Left ventricle myocardium superior (tissue), 1 donor: Measurements from ENCODE around the gene LIF. TPM values are rescaled to one million over a fixed set of nuclear protein-coding genes. Genes with fewer than 3 reads are reported as not detected.

Experiments used
- ATAC-seq: fragments of 200-7000 bp; cut with Tn5 transposase; one replicate; pipeline ENCODE4 v1.9.1; 2020; ENCODE audit warnings: mild to moderate bottlenecking, moderate library complexity
- DNase-seq: peaks from one replicate; pipeline ENCODE4 v3.0.0-alpha.2; 2020
- intact Hi-C: fragments of 100-400 bp; cut with micrococcal nuclease; formaldehyde crosslinking; loops from one replicate; pipeline ENCODE4 v1.11.0; 2022
- long read RNA-seq: library from polyadenylated mRNA; unstranded; transcript quantifications from one replicate; pipeline ENCODE4 v2.0.0, GENCODE V29; 2021
- total RNA-seq: library from RNA; stranded (reverse); fragmentation: NEBNext Ultra II Directional; extraction: Animal tissue kit (Norgen Biotek cat#: 25700); gene quantifications from one replicate; pipeline ENCODE4 v1.2.1, GENCODE V29; 2021
- donor health status: DM: no; HTN: yes; CAD: no; lungs with severe emphysema.

LIF gene
- total RNA-seq, result 0.64 TPM
- long read RNA-seq, result 0 reads

DNA sequence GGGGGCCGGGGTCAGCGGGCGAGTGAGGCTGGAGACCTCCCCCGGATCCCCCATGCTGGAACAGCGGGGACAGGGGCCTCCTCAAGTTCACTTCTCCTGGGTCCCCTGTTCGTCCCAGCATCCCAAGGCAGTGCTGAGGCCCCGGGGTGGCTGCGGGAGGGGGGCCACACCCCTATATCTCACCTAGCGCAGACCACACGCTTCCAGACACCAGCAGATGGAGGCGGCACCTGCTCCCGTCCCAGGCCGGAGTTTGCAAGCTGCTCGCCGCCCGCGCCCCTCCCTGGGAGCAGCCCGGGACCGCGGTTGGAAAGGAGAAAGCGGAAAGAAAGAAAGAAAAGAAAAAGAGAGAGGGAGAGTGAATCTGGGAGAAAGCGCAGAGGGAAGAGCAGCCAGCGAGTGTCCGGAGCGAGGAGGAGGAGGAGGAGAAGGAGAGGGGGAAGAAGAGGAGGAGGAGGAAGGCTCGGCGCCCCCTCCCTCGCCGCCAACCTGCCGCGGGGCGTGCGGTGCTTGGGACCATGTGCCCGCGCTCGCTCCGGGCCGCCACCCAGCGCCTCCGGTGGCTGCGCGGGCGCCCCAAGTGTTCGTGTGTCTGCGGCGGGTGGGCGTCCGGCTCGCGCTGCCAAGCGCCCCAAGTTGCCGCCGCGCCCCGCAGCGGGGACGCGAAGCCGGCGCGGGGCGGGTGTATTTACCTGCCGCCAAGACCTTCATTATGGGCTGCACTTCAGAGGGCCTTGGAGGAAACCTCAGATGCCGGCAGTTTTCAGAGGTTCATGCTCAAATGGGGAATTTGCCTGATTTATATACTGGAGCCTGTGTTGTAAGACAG is at the start of gene LIF:
Gene LIF, minus strand, starts transcription at position 775 of the 829 bp plus-strand sequence. Its CDS starts 64 bp downstream, at position 711.
- intact Hi-C loops, result no loop called here
- DNase-seq (no peak), ATAC-seq (peak; percentile 23)

DNA sequence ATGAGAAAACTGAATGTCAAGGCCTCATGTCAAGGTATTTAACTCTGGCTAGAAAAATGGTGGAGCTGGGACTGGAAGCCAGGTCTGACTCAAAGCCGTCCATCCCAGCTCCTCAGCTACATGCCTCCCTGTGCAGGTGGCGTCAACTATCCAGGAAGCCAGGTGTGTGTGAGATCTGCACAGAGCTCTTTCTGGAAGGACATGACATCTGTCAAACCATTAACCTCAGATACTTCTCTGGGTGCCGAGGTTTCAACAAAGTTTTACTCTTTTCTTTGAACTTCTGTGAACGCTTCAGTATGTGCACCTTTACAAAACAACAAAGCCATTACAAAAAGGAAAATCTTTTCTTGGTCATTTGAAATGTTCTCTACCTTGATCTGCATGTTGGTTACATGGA is 49.8 kb upstream of the LIF start:
- intact Hi-C loops, result loop anchor here (10.0 kb wide), 1 partner anchor 48 kb away; no protein-coding TSS in a partner anchor
- ATAC-seq (no peak), DNase-seq (no peak)

DNA sequence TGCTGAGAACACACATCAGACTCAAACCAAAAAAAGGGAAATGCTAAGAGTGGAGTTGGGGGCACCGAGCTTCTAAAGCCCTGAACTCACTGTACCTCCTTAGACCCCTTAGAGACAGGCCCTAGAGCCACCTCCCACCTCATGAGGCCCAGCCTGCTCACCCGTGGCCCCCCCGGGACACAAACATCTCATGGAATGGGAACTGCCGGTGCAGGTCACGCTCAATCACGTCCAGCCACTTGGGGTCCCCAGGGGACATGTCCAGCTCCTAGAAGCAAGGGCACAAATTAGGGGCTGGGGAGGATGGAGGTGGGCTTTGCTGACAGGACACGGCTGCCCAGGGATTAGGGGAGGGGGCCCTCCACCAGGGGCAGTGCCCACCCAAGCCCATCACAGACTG is 49.0 kb upstream of the LIF start:
- no peak for ATAC-seq
- intact Hi-C loops, result loop anchor here (10.0 kb wide), 1 partner anchor 49 kb away; no protein-coding TSS in a partner anchor
- DNase-seq, result no peak

DNA sequence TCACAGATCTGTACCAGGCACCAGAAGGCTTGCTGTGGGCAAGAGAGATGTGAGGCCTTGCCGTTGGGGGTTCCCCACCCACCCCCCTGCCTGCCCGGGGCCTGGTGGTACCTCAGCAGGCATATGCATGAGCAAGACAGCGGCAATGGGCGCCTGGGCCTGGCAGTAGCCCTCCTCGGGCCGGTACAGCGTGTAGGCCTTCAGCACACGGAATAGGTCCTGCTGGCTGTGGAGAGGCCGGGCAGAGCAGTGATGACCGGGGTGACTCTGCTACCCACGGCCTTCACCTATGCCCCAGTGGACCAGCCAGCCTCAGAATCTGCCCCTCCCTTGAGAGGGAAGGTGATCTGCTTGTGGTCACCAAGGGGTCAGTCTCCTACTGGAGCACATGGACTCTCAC is 48.3 kb upstream of the LIF start:
- no peak for DNase-seq
- intact Hi-C loops, result loop anchor here (10.0 kb wide), 1 partner anchor 50 kb away; no protein-coding TSS in a partner anchor
- ATAC-seq, result no peak

- no peak for ATAC-seq
- no peak for DNase-seq
- intact Hi-C loops, result loop anchor here (10.0 kb wide), 1 partner anchor 51 kb away; no protein-coding TSS in a partner anchor
Observed at GRCh38 chr22:30294066-30294465, 47.5 kb upstream of the LIF start.

GRCh38 chr22:30293026-30293425 is 46.5 kb upstream of the LIF start:
- no peak for DNase-seq
- intact Hi-C loops, result loop anchor here (10.0 kb wide), 1 partner anchor 52 kb away; no protein-coding TSS in a partner anchor

DNA sequence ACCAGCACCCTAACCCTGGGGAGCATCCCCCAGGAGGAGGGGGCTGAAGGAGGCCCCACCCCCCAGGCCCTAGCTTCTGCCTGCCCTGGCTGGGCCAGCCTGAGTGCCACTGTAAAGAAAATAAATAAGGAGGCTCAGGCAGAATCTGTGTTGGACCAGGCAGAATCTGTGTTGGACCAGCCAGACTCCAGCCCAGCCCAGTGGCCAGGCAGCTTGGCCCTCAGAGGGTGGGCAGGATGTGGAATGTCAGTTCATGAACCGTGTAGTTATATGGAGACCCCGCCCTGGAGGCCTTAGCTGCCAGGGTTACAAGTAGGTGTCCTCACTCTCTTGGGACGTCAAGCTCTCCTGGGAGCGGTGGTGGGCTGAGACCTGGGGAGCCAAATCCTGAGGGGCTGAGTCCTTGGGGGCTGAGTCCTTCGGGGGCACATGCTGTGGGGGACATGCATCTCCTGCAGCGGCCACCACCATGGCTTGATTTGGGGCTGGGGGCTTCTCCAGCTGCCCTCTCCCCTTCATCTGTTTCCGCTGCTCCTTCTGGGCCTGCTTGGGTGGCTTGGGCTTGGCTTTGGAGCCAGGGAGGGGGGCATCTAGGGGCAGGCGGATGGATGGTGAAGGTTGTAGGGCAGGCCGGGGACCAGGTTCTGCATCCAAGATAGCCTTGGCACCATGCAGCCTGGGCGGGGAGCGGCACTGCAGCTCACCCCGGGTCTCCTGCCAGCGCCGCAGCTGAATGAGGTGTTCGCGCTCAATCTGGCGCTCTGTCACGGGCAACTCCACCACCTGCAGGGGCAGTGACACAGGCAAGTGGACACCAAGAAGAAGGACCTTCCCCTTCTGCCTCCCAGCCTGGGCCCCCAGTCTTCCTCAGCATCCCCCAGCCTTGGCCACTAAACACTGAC is 45.8 kb upstream of the LIF start:
- DNase-seq (no peak), ATAC-seq (no peak)

More at GRCh38 chr22:30293026-30293425, 46.5 kb upstream of the LIF start:
- no peak for ATAC-seq

GRCh38 chr22:30291058-30291892 is 44.7 kb upstream of the LIF start:
- DNase-seq (peak; percentile 86), ATAC-seq (peak; percentile 44)
- intact Hi-C loops, result loop anchor here (10.0 kb wide), 1 partner anchor 54 kb away; no protein-coding TSS in a partner anchor

More for the DNA sequence above, 45.8 kb upstream of the LIF start:
- intact Hi-C loops, result loop anchor here (10.0 kb wide), 1 partner anchor 52 kb away; no protein-coding TSS in a partner anchor

DNA sequence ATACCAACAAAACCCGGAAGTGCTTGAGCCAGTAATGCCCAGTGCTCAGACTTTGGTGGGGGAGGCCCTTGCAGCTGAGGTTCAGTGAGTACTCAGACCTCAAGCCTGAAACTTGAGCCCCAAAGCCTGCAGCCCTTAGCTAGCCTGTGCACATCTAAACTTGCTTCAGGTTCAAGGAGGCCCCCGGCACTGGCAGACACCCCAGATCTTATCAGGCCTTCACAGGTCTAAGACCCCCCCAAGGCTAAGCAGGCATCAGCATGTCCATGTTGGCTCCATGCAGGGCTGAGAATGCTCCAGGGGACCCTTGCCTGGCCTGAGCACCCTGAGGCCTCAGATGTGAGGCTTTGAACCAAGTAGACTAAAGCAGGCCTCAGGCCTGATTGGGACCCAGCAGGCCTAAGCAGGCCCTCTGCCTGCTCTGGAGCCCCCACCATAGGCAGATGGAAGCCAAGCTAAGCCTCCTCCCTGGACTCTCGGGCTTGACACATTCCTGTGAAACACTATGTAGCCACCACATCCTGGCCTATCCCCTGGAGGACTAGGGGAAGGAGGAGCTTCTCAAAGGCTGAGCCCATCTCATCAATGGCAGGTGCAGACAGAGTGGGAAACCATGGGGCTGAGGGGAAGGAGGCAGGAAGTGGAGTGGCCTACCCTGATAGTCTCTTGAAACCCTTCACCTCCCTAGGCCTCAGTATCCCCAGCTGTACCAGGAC is 43.9 kb upstream of the LIF start:
- peak; percentile 8 for ATAC-seq

GRCh38 chr22:30289980-30290313 is 43.4 kb upstream of the LIF start:
- DNase-seq (no peak), ATAC-seq (peak; percentile 4)
- intact Hi-C loops, result loop anchor here (5.0 to 10.0 kb wide), 2 partner anchors 55 to 97 kb away; partner anchors contain the start of gene RNF215

More for the DNA sequence above, 43.9 kb upstream of the LIF start:
- intact Hi-C loops, result loop anchor here (10.0 kb wide), 1 partner anchor 54 kb away; no protein-coding TSS in a partner anchor
- peak; percentile 44 for DNase-seq

DNA sequence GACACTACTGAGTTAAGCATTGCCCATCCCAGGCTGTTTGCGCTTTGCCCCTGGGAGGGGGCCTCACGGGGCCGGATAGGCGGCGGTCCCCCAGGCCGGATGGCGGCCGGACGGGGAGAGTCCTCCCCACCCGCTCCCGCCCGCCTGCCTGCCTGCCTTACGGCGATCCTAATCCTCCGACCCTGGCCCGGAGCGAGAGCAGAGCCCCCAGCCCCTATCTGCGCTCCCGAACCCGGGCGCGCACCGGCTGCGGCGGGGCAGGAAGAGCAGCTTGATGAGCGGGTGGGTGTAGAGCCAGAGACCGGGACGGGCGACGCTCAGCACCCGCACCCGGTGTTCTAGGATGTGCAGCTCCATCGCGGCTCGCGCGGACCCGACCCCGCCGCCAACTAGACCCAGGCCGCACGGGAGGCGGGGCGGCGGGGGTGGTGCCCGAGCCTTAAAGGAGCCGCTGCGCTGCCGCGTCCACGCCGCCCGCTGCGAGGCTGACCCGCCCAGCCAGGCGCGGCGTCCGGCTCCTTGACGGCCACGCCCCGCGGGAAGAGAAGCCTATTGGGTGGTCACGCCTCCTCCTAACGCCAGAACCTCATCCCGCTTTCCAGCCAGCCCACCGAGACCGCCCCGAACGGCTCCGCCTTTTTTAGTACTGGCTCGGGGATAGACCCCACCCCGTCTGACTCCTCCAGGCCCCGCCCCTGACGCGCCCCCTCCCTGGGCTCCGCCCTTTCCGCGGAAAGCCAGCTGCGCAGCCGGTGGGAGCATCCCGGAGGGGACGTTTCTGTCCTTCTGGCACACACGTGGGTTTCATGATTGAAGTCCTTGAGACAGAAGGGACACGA is 42.8 kb upstream of the LIF start, which contains the start of gene CASTOR1:
Gene CASTOR1, minus strand, starts transcription at position 365 of the 839 bp plus-strand sequence. Its CDS starts 8 bp downstream, at position 357.
- intact Hi-C loops, result loop anchor here (5.0 kb wide), 1 partner anchor 98 kb away; the partner anchor contains the start of gene RNF215
- DNase-seq (peak; percentile 99), ATAC-seq (peak; percentile 88)

DNA sequence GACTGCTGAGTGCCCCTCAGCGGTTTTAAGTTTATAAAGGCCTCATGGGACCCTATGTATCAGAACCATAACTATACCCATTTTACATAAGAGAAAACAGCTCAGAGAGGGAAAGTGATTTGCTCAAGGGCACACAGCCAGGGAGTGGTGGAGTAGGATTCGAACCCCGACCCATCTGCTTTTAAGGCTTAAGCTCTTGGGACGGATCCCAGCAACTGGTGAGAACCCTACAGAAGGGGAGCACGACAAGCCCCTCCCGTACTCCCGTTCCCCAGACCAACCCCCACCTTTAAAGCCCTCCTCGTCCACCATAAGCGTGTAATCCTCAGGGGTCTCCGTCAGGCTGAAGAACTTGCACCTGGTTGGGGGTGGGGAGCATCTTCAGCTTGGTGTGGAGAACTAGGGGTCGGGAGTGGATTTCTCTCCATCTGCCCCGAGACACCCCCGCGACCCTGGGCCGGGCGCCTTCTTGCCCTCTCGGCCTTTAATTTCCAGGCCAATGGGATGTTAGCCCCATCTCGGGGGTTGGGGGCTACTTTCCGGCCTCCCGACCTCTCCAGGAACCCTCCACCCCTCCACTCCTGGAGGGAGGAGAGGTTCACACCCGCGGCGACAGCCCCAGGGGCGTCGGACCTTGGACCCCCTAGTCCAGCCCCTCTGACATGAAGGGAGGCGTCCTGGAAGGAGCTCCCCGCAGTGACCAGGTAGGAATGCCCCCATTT is 42.0 kb upstream of the LIF start:
- DNase-seq (no peak), ATAC-seq (no peak)
- intact Hi-C loops, result loop anchor here (5.0 kb wide), 1 partner anchor 99 kb away; the partner anchor contains the start of gene RNF215

GRCh38 chr22:30287648-30288418 is 41.3 kb upstream of the LIF start:
- intact Hi-C loops, result loop anchor here (5.0 kb wide), 1 partner anchor 99 kb away; the partner anchor contains the start of gene RNF215
- DNase-seq (peak; percentile 91), ATAC-seq (peak; percentile 67)

DNA sequence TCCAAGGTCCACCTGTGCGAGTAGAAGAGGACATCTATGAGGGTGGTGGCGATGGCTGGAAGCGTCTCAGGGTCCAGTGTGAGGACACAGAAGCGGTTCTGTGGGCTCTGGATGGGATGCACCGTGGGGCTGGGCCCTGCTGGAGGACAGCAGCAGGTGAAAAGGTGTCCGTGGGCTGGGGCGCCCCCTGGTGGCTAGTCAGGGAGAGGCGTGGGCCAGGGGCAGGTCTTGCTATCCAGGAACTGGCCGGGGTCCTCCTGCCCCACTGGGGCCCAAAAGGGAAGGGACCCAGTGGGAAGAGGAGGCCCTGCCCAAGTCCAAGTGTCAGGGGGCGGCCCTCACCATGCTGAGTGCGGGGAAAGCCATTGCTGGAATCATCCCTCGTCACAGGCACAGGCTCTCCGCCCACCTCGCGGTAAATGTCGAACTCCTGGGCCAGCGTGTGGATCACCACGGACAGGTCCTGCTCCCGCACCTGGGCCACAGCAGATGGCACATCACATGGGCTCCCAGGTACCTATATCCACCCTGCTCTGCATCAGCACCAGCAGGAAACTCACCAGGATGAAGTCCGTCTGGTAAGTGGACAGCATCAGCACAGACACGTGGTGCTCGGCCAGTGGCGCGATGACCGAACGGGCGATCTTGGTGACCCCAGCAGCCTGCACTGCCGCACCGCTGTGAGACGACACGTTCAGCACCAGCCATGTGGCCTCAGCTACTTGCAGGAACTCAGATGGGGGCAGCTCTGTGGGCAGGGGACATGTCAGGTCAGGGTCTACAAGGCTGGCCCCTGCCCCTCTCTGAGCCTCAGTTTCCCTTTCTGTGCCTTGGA is 40.5 kb upstream of the LIF start:
- DNase-seq, result peak; percentile 82
- no peak for ATAC-seq
- intact Hi-C loops, result loop anchor here (5.0 kb wide), 1 partner anchor 100 kb away; the partner anchor contains the start of gene RNF215
